ENCODE measurements around the gene ESAM.

ESAM gene

DNA sequence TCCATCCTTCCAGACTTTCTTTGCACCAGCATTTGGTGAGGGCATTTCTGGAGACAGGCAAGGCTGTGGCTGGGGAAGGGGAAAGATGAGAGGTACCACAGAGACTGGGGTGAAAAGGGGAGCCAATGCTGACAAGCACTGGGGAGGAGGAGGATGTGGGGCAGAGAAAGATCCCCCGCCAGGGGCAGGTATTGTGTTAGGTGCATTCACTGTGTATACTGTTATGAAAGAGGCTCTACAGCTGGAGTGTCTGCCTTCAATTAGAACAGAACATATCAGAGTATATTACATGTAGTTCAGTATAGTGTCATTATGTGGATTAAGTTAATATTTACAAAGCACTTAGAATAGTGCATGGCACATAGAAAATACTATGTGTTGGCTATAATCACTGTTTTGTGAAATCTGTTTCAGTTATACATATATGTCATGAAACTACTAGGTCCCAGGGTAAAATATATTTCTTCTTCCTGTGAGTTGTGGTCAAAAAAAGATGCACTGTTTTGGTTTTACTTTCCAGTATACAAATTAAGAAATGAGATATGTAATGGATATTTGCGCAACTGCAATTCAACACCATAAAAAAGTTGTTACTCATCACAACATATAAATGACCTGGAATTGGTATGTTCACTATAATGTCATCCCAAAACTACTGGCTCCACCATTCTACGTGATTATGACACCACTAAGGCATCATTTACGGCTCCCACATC lies 29.7 kb upstream of the ESAM start:
- H3K27ac ChIP-seq (replicated peaks), result no peak overlapping the region
- no peaks in the 10 kb centered on the region for H3K27me3 ChIP-seq (ENCODE audit: insufficient read depth, poor library complexity, severe bottlenecking)
- no peak for TF ChIP-seq POLR2AphosphoS5 (IDR thresholded peaks at IDR 0.05; ENCODE audit: low read depth)
- no peak for TF ChIP-seq REST (IDR thresholded peaks at IDR 0.05; ENCODE audit: insufficient replicate concordance, low read depth)
- TF ChIP-seq SPI1 (IDR thresholded peaks at IDR 0.05; ENCODE audit: borderline replicate concordance, low read depth), result no peak
- no peak for TF ChIP-seq GABPA (IDR thresholded peaks at IDR 0.05; ENCODE audit: low read depth)
- TF ChIP-seq, protein P1, sequence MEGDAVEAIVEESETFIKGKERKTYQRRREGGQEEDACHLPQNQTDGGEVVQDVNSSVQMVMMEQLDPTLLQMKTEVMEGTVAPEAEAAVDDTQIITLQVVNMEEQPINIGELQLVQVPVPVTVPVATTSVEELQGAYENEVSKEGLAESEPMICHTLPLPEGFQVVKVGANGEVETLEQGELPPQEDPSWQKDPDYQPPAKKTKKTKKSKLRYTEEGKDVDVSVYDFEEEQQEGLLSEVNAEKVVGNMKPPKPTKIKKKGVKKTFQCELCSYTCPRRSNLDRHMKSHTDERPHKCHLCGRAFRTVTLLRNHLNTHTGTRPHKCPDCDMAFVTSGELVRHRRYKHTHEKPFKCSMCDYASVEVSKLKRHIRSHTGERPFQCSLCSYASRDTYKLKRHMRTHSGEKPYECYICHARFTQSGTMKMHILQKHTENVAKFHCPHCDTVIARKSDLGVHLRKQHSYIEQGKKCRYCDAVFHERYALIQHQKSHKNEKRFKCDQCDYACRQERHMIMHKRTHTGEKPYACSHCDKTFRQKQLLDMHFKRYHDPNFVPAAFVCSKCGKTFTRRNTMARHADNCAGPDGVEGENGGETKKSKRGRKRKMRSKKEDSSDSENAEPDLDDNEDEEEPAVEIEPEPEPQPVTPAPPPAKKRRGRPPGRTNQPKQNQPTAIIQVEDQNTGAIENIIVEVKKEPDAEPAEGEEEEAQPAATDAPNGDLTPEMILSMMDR (IDR thresholded peaks at IDR 0.05; ENCODE audit: insufficient read depth, low read length), result no peak
- H3K4me3 ChIP-seq (replicated peaks; ENCODE audit: insufficient read depth, low read length), result no peak overlapping the region
- no peak for DNase-seq (ENCODE audit: low read depth in 1 of 2, low spot score in 1 of 2)

- Histone ChIP-seq H3K4me3 (replicated peaks; ENCODE audit: insufficient read depth, low read length) (no peak overlapping the region), H3K27ac (replicated peaks) (no peak overlapping the region), H3K27me3 (ENCODE audit: insufficient read depth, poor library complexity, severe bottlenecking) (no peaks in the 10 kb centered on the region)
- TF ChIP-seq REST (IDR thresholded peaks at IDR 0.05; ENCODE audit: insufficient replicate concordance, low read depth) (no peak), GABPA (IDR thresholded peaks at IDR 0.05; ENCODE audit: low read depth) (no peak), SPI1 (IDR thresholded peaks at IDR 0.05; ENCODE audit: borderline replicate concordance, low read depth) (no peak), POLR2AphosphoS5 (IDR thresholded peaks at IDR 0.05; ENCODE audit: low read depth) (no peak)
- TF ChIP-seq, protein P1 (IDR thresholded peaks at IDR 0.05; ENCODE audit: insufficient read depth, low read length), result no peak
- DNase-seq (ENCODE audit: low read depth in 1 of 2, low spot score in 1 of 2), result no peak
Measured at GRCh38 chr11:124788521-124788920, 26.4 kb upstream of the ESAM start.

DNA sequence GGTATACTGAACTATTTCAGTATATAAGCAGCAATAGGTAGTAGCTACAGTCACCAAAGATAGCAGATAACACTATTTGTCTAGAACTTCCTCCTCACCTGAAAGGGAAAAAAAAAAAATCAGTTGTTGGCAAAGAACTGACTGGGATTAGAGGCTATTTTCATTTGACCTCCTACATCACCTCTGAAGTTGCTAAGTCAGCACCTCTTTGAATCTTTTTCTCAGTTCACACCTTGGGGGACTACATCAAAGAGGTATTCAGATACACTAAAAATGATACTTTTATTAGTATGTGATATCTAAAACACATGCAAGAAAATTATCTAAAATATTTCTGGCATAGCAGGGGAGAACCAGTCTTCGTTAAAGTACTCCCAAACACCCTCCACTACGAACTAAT lies 22.0 kb upstream of the ESAM start:
- DNase-seq (ENCODE audit: low read depth in 1 of 2, low spot score in 1 of 2), result no peak
- no peaks in the 10 kb centered on the region for H3K27me3 ChIP-seq (ENCODE audit: insufficient read depth, poor library complexity, severe bottlenecking)
- no peak for TF ChIP-seq GABPA (IDR thresholded peaks at IDR 0.05; ENCODE audit: low read depth)
- TF ChIP-seq, protein P1 (IDR thresholded peaks at IDR 0.05; ENCODE audit: insufficient read depth, low read length), result no peak
- no peak for TF ChIP-seq REST (IDR thresholded peaks at IDR 0.05; ENCODE audit: insufficient replicate concordance, low read depth)
- TF ChIP-seq SPI1 (IDR thresholded peaks at IDR 0.05; ENCODE audit: borderline replicate concordance, low read depth), result no peak
- no peak for TF ChIP-seq POLR2AphosphoS5 (IDR thresholded peaks at IDR 0.05; ENCODE audit: low read depth)

More for the DNA sequence above, 22.0 kb upstream of the ESAM start:
- H3K27ac ChIP-seq (replicated peaks), result no peak overlapping the region
- no peak overlapping the region for H3K4me3 ChIP-seq (replicated peaks; ENCODE audit: insufficient read depth, low read length)
